ENCODE results near the gene FAM118B.

FAM118B gene

GRCh38 chr11:126232683-126233082 is 21.1 kb downstream of the FAM118B start:
- Histone ChIP-seq H2AFZ (ENCODE audit: low read length) (no peak overlapping the region), H3K9ac (ENCODE audit: low read depth, low read length, poor library complexity, severe bottlenecking) (no peak overlapping the region), H3K9me2 (replicated peaks; ENCODE audit: low read depth, low read length) (no peaks in the 10 kb centered on the region), H3K4me3 (ENCODE audit: low read length, poor library complexity, severe bottlenecking) (no peak overlapping the region), H3K27me3 (ENCODE audit: insufficient read depth, low read length, poor library complexity, severe bottlenecking) (no peaks in the 10 kb centered on the region), H3K4me2 (ENCODE audit: low read depth, low read length, poor library complexity, severe bottlenecking) (no peak overlapping the region), H4K20me1 (ENCODE audit: insufficient read depth, low read length, poor library complexity, severe bottlenecking) (no peaks in the 10 kb centered on the region), H3K9me3 (ENCODE audit: insufficient read depth, low read depth, low read length) (no peaks in the 10 kb centered on the region), H3K79me2 (ENCODE audit: insufficient read depth, low read length) (peaks cover 3% of the 10 kb centered on the region; the same call in 1 of the 2 replicates), H3F3A (ENCODE audit: low read depth) (no peaks in the 10 kb centered on the region), H3K36me3 (ENCODE audit: insufficient read depth, low read length) (peaks cover 9% of the 10 kb centered on the region; the same call in 1 of the 2 replicates), H3K4me1 (ENCODE audit: insufficient read depth, low read length, poor library complexity, severe bottlenecking) (peaks cover 13% of the 10 kb centered on the region)
- TF ChIP-seq, protein P1, sequence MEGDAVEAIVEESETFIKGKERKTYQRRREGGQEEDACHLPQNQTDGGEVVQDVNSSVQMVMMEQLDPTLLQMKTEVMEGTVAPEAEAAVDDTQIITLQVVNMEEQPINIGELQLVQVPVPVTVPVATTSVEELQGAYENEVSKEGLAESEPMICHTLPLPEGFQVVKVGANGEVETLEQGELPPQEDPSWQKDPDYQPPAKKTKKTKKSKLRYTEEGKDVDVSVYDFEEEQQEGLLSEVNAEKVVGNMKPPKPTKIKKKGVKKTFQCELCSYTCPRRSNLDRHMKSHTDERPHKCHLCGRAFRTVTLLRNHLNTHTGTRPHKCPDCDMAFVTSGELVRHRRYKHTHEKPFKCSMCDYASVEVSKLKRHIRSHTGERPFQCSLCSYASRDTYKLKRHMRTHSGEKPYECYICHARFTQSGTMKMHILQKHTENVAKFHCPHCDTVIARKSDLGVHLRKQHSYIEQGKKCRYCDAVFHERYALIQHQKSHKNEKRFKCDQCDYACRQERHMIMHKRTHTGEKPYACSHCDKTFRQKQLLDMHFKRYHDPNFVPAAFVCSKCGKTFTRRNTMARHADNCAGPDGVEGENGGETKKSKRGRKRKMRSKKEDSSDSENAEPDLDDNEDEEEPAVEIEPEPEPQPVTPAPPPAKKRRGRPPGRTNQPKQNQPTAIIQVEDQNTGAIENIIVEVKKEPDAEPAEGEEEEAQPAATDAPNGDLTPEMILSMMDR (conservative IDR thresholded peaks at IDR 0.05; ENCODE audit: low read length), result no peak
- TF ChIP-seq EZH2phosphoT487 (IDR thresholded peaks at IDR 0.05; ENCODE audit: borderline replicate concordance), result no peak

- no peak overlapping the region for H3K9ac ChIP-seq (ENCODE audit: low read depth, low read length, poor library complexity, severe bottlenecking)
- TF ChIP-seq, protein P1 (conservative IDR thresholded peaks at IDR 0.05; ENCODE audit: low read length), result no peak
- no peak for TF ChIP-seq EZH2phosphoT487 (IDR thresholded peaks at IDR 0.05; ENCODE audit: borderline replicate concordance)
- peaks cover 16% of the 10 kb centered on the region; the same call in 1 of the 2 replicates for H3K36me3 ChIP-seq (ENCODE audit: insufficient read depth, low read length)
Observed at GRCh38 chr11:126233391-126233790, 21.8 kb downstream of the FAM118B start.

DNA sequence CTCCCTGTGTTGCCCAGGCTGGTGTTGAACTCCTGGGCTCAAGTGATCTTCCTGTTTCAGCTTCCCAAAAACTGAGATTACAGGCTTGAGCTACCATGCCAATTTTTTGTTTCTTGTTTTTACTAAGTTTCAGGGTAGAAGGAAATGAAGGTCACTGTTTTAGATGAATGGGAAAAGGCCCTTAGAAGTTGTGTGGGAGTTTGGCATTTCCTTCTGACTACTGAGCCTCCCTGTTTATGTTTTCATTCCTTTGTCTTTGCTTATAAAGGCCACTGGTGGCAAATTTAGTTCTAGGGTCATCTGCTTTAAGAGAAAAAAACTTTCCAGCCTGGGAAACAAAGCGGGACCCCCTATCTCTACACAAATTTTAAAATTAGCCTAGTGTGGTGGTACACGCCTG is 35.1 kb downstream of the FAM118B start:
- Histone ChIP-seq H3K9me3 (ENCODE audit: insufficient read depth, low read depth, low read length) (no peaks in the 10 kb centered on the region), H3K27me3 (ENCODE audit: insufficient read depth, low read length, poor library complexity, severe bottlenecking) (no peaks in the 10 kb centered on the region), H3K79me2 (ENCODE audit: insufficient read depth, low read length) (no peaks in the 10 kb centered on the region), H3K4me2 (ENCODE audit: low read depth, low read length, poor library complexity, severe bottlenecking) (no peak overlapping the region), H3K9me2 (replicated peaks; ENCODE audit: low read depth, low read length) (no peaks in the 10 kb centered on the region), H4K20me1 (ENCODE audit: insufficient read depth, low read length, poor library complexity, severe bottlenecking) (no peaks in the 10 kb centered on the region), H3K4me1 (ENCODE audit: insufficient read depth, low read length, poor library complexity, severe bottlenecking) (no peaks in the 10 kb centered on the region), H3K36me3 (ENCODE audit: insufficient read depth, low read length) (peaks cover 40% of the 10 kb centered on the region; the same call in 1 of the 2 replicates), H2AFZ (ENCODE audit: low read length) (no peak overlapping the region), H3K9ac (ENCODE audit: low read depth, low read length, poor library complexity, severe bottlenecking) (no peak overlapping the region), H3F3A (ENCODE audit: low read depth) (no peaks in the 10 kb centered on the region), H3K4me3 (ENCODE audit: low read length, poor library complexity, severe bottlenecking) (no peak overlapping the region)
- TF ChIP-seq, protein P1 (conservative IDR thresholded peaks at IDR 0.05; ENCODE audit: low read length), result no peak

More at GRCh38 chr11:126233391-126233790, 21.8 kb downstream of the FAM118B start:
- Histone ChIP-seq H3F3A (ENCODE audit: low read depth) (no peaks in the 10 kb centered on the region), H3K9me2 (replicated peaks; ENCODE audit: low read depth, low read length) (no peaks in the 10 kb centered on the region), H2AFZ (ENCODE audit: low read length) (no peak overlapping the region), H3K27me3 (ENCODE audit: insufficient read depth, low read length, poor library complexity, severe bottlenecking) (no peaks in the 10 kb centered on the region), H3K4me2 (ENCODE audit: low read depth, low read length, poor library complexity, severe bottlenecking) (no peak overlapping the region), H3K4me3 (ENCODE audit: low read length, poor library complexity, severe bottlenecking) (no peak overlapping the region), H3K9me3 (ENCODE audit: insufficient read depth, low read depth, low read length) (no peaks in the 10 kb centered on the region), H4K20me1 (ENCODE audit: insufficient read depth, low read length, poor library complexity, severe bottlenecking) (no peaks in the 10 kb centered on the region), H3K79me2 (ENCODE audit: insufficient read depth, low read length) (0 out of 2 replicates have a peak, but pooled peaks cover 3% of the 10 kb centered on the region), H3K4me1 (ENCODE audit: insufficient read depth, low read length, poor library complexity, severe bottlenecking) (peaks cover 13% of the 10 kb centered on the region)

Data from Loucy (cell line).